Vagina (tissue), 2 donors: Measurements from ENCODE around the gene NTNG1.

Source experiments
- POLR2A ChIP-seq, 2 donors: fragments of 450-650 bp; IDR thresholded peaks; one replicate each; pipeline ENCODE4 v1.6.1; 2017; ENCODE audit warnings: antibody characterized with exemption in 2 of 2, mild to moderate bottlenecking in 2 of 2, moderate library complexity in 2 of 2
- TF ChIP-seq, protein P1 (sequence below), 3 experiments: fragments of 450-650 bp in 2 of 3; fragments of 200-600 bp in 1 of 3; sonication (generic) in 1 of 3; IDR thresholded peaks; one replicate each; pipeline ENCODE4 v1.5.1; 2017 to 2019; ENCODE audit warnings: antibody characterized with exemption in 3 of 3, mild to moderate bottlenecking in 2 of 3, moderate library complexity in 2 of 3

DNA sequence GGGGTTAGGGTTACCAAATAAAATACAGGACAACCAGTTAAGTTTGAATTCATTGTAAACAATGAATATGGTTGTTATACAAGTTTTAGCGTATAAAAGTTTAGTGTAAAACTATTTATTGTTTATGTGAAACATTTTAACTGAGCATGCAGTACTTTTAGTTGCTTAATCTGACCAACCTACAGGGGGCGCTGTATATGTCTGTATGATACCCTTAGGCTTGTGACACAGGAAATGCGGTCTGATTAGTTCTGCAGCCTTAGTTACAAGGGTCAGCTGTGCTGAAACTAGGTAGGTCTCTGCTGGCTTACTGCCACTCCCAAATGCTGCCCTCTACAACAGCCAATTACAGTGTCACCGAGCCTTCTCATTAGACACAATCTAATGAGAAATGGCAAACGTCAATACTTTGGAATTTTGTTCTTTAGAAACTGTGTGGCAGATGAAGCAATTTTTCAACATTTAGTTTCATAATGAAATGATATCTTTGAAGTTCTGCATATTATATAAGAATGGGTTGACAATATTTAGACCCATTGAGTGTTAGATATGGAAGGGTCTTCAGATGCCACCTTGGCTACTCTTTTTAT is 56.2 kb downstream of the NTNG1 start:
- TF ChIP-seq, protein P1, sequence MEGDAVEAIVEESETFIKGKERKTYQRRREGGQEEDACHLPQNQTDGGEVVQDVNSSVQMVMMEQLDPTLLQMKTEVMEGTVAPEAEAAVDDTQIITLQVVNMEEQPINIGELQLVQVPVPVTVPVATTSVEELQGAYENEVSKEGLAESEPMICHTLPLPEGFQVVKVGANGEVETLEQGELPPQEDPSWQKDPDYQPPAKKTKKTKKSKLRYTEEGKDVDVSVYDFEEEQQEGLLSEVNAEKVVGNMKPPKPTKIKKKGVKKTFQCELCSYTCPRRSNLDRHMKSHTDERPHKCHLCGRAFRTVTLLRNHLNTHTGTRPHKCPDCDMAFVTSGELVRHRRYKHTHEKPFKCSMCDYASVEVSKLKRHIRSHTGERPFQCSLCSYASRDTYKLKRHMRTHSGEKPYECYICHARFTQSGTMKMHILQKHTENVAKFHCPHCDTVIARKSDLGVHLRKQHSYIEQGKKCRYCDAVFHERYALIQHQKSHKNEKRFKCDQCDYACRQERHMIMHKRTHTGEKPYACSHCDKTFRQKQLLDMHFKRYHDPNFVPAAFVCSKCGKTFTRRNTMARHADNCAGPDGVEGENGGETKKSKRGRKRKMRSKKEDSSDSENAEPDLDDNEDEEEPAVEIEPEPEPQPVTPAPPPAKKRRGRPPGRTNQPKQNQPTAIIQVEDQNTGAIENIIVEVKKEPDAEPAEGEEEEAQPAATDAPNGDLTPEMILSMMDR (IDR thresholded peaks at IDR 0.05), result no peak
- TF ChIP-seq POLR2A (IDR thresholded peaks at IDR 0.05), result no peak
